ENCODE results near the gene PRAMEF18.
"Not testable (repeated sequence)": the region's sequence is repeated elsewhere in the genome, so short reads cannot be mapped to it uniquely, and the experiment has no call there.

The PRAMEF18 gene

DNA sequence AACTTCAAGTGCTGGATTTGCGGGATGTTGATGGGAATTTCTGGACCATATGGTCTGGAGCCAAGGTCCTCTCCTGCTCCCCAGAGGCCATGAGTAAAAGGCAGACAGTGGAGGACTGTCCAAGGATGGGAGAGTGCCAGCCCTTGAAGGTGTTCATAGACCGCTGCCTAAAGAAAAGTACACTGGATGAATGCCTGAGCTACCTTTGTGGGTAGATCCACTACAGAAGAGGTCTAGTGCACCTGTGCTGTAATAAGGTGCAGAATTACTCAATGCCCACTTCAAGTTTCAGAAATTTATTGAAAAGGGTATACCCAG lies 20.6 kb upstream of the PRAMEF18 start:
- H3K9me3 ChIP-seq (replicated peaks in 1 of 2; ENCODE audit: control insufficient read depth in 2 of 2, insufficient read depth in 1 of 2, low read depth in 1 of 2, low read length in 2 of 2); H2AK5ac ChIP-seq (ENCODE audit: low read depth, low read length); H3K4me3 ChIP-seq (ENCODE audit: low read length in 2 of 2); H3K79me1 ChIP-seq (ENCODE audit: low read depth, low read length); H3K4me2 ChIP-seq (ENCODE audit: insufficient read depth, low read length, poor library complexity, severe bottlenecking); H3K14ac ChIP-seq (ENCODE audit: low read length); H3K9ac ChIP-seq (ENCODE audit: low read depth, low read length, poor library complexity); H2BK12ac ChIP-seq (ENCODE audit: low read length); H2BK5ac ChIP-seq (ENCODE audit: low read length); H2BK120ac ChIP-seq (ENCODE audit: low read depth, low read length); H3K27ac ChIP-seq (replicated peaks; ENCODE audit: low read length); H4K8ac ChIP-seq (ENCODE audit: low read depth, low read length); H3K27me3 ChIP-seq (ENCODE audit: control insufficient read depth in 3 of 3, insufficient read depth in 3 of 3, low read depth in 1 of 3, low read length in 3 of 3); H3K18ac ChIP-seq (ENCODE audit: low read length); H2BK15ac ChIP-seq (ENCODE audit: low read length); H4K91ac ChIP-seq (ENCODE audit: low read depth, low read length, poor library complexity); H2AFZ ChIP-seq (ENCODE audit: low read length); H3K23ac ChIP-seq (ENCODE audit: low read depth, low read length, poor library complexity); H3K36me3 ChIP-seq (replicated peaks in 1 of 2; ENCODE audit: control insufficient read depth in 2 of 2, insufficient read depth in 2 of 2, low read length in 2 of 2); DNase-seq (ENCODE audit: low spot score); H3K4ac ChIP-seq (ENCODE audit: low read length); H3K4me1 ChIP-seq (ENCODE audit: control insufficient read depth in 2 of 2, insufficient read depth in 1 of 2, low read depth in 1 of 2, low read length in 2 of 2): not testable (repeated sequence)
- WGBS, 2 donors (ENCODE audit: extremely low coverage in 2 of 2, insufficient read length in 2 of 2, insufficient replicate concordance in 1 of 2), result no CpG with 5 or more reads among the region's 2 CpGs

DNA sequence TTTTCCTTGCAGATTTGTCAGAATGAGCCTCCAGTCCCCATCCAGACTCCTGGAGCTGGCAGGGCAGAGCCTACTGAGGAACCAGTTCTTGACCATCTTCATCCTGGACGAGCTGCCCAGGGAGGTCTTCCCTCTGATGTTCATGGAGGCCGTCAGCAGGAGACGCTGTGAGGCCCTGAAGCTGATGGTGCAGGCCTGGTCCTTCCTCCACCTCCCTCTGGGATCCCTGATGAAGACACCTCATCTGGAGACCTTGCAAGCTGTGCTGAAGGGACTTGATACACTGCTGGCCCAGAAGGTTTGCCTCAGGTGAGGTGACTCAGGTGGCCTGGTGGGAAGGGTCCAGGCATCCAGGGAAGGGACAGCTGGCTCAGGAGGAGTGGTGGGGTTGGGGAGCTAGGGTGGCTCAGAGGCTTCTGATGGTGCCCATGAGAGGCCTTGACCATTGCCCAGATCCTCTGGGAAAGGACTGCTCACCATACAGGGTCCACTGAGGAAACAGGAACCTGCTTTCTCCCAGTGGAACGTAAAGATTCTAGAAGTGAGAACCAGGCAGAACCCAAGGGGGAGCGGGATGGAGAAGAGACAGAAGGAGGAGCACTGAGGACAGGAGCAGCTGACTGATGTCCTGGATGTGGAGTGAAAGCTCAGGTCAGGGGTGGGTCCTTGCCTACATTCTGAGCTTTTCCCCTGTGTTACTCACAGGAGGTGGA lies 20.0 kb upstream of the PRAMEF18 start:
- not testable (repeated sequence) for H2BK5ac ChIP-seq (ENCODE audit: low read length); H2BK12ac ChIP-seq (ENCODE audit: low read length); H4K91ac ChIP-seq (ENCODE audit: low read depth, low read length, poor library complexity); H3K14ac ChIP-seq (ENCODE audit: low read length); H3K9ac ChIP-seq (ENCODE audit: low read depth, low read length, poor library complexity); H2BK120ac ChIP-seq (ENCODE audit: low read depth, low read length); H3K27me3 ChIP-seq (ENCODE audit: control insufficient read depth in 3 of 3, insufficient read depth in 3 of 3, low read depth in 1 of 3, low read length in 3 of 3); H3K9me3 ChIP-seq (replicated peaks in 1 of 2; ENCODE audit: control insufficient read depth in 2 of 2, insufficient read depth in 1 of 2, low read depth in 1 of 2, low read length in 2 of 2); DNase-seq (ENCODE audit: low spot score); H4K8ac ChIP-seq (ENCODE audit: low read depth, low read length); H3K27ac ChIP-seq (replicated peaks; ENCODE audit: low read length); H3K4ac ChIP-seq (ENCODE audit: low read length); H3K18ac ChIP-seq (ENCODE audit: low read length); H3K36me3 ChIP-seq (replicated peaks in 1 of 2; ENCODE audit: control insufficient read depth in 2 of 2, insufficient read depth in 2 of 2, low read length in 2 of 2); H2BK15ac ChIP-seq (ENCODE audit: low read length); H3K23ac ChIP-seq (ENCODE audit: low read depth, low read length, poor library complexity); H3K4me2 ChIP-seq (ENCODE audit: insufficient read depth, low read length, poor library complexity, severe bottlenecking); H3K4me1 ChIP-seq (ENCODE audit: control insufficient read depth in 2 of 2, insufficient read depth in 1 of 2, low read depth in 1 of 2, low read length in 2 of 2); H3K4me3 ChIP-seq (ENCODE audit: low read length in 2 of 2); H2AK5ac ChIP-seq (ENCODE audit: low read depth, low read length); H2AFZ ChIP-seq (ENCODE audit: low read length); H3K79me1 ChIP-seq (ENCODE audit: low read depth, low read length)
- no CpG with 5 or more reads among the region's 5 CpGs for WGBS, 2 donors (ENCODE audit: extremely low coverage in 2 of 2, insufficient read length in 2 of 2, insufficient replicate concordance in 1 of 2)

DNA sequence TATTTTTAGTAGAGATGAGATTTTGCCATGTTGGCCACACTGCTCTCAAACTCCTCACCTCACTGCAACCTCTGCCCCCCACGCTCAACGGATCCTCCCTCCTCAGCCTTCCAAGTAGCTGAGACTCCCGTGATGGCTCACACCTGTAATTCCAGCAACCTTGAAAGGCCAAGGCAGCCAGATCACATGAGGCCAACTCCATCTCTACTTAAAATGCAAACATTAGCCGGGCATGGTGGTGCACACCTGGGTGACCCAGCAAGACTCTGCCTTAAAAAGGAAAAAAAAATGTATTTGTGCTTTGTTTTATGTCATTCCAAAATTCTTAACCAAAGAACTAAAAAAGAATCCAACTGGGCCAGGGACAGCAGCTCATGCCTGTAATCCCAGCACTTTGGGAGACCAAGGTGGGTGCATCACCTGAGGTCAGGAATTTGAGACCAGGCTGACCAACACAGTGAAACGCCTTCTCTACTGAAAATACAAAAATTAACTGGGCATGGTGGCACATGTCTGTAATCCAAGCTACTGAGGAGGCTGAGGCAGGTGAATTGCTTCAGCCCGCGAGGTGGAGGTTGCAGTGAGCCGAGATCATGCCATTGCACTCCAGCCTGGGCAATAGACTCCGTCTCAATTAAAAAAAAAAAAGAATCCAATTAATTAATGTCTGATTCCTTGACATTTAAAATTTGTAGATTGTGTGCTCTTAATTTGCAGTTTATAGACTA lies 17.7 kb upstream of the PRAMEF18 start:
- no CpG with 5 or more reads among the region's 9 CpGs for WGBS, 2 donors (ENCODE audit: extremely low coverage in 2 of 2, insufficient read length in 2 of 2, insufficient replicate concordance in 1 of 2)
- H2BK15ac ChIP-seq (ENCODE audit: low read length); H3K4ac ChIP-seq (ENCODE audit: low read length); H2BK12ac ChIP-seq (ENCODE audit: low read length); H2AK5ac ChIP-seq (ENCODE audit: low read depth, low read length); H4K8ac ChIP-seq (ENCODE audit: low read depth, low read length); H3K79me1 ChIP-seq (ENCODE audit: low read depth, low read length); H3K14ac ChIP-seq (ENCODE audit: low read length); H3K18ac ChIP-seq (ENCODE audit: low read length); H4K91ac ChIP-seq (ENCODE audit: low read depth, low read length, poor library complexity); H3K27ac ChIP-seq (replicated peaks; ENCODE audit: low read length); H2AFZ ChIP-seq (ENCODE audit: low read length); H3K4me2 ChIP-seq (ENCODE audit: insufficient read depth, low read length, poor library complexity, severe bottlenecking); H2BK120ac ChIP-seq (ENCODE audit: low read depth, low read length); H2BK5ac ChIP-seq (ENCODE audit: low read length); H3K36me3 ChIP-seq (replicated peaks in 1 of 2; ENCODE audit: control insufficient read depth in 2 of 2, insufficient read depth in 2 of 2, low read length in 2 of 2); H3K4me1 ChIP-seq (ENCODE audit: control insufficient read depth in 2 of 2, insufficient read depth in 1 of 2, low read depth in 1 of 2, low read length in 2 of 2); H3K9ac ChIP-seq (ENCODE audit: low read depth, low read length, poor library complexity); H3K9me3 ChIP-seq (replicated peaks in 1 of 2; ENCODE audit: control insufficient read depth in 2 of 2, insufficient read depth in 1 of 2, low read depth in 1 of 2, low read length in 2 of 2); DNase-seq (ENCODE audit: low spot score); H3K4me3 ChIP-seq (ENCODE audit: low read length in 2 of 2); H3K23ac ChIP-seq (ENCODE audit: low read depth, low read length, poor library complexity); H3K27me3 ChIP-seq (ENCODE audit: control insufficient read depth in 3 of 3, insufficient read depth in 3 of 3, low read depth in 1 of 3, low read length in 3 of 3): not testable (repeated sequence)

DNA sequence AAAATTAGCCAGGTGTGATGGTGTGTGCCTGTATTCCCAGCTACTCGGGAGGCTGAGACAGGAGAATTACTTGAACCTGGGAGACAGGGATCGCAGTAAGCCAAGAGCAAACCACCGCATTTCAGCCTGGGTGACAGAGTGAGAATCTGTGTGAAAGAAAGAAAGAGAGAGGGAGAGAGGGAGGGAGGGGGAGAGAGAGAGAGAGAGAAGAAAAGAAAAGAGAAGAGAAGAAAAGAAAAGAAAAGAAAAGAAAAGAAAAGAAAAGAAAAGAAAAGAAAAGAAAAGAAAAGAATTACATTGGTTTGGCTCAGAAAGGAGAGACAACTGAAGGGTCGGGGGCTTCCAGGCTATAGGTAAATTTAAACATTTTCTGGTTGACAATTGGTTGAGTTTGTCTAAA lies 13.7 kb upstream of the PRAMEF18 start:
- no CpG with 5 or more reads among the region's 4 CpGs for WGBS, 2 donors (ENCODE audit: extremely low coverage in 2 of 2, insufficient read length in 2 of 2, insufficient replicate concordance in 1 of 2)
- not testable (repeated sequence) for H3K79me1 ChIP-seq (ENCODE audit: low read depth, low read length); H3K4me2 ChIP-seq (ENCODE audit: insufficient read depth, low read length, poor library complexity, severe bottlenecking)

More for the DNA sequence above, 13.7 kb upstream of the PRAMEF18 start:
- H3K18ac ChIP-seq (ENCODE audit: low read length); H3K14ac ChIP-seq (ENCODE audit: low read length); H2AFZ ChIP-seq (ENCODE audit: low read length); H3K4ac ChIP-seq (ENCODE audit: low read length); H3K23ac ChIP-seq (ENCODE audit: low read depth, low read length, poor library complexity); H4K8ac ChIP-seq (ENCODE audit: low read depth, low read length); H2BK15ac ChIP-seq (ENCODE audit: low read length); H2AK5ac ChIP-seq (ENCODE audit: low read depth, low read length); H3K27me3 ChIP-seq (ENCODE audit: control insufficient read depth in 3 of 3, insufficient read depth in 3 of 3, low read depth in 1 of 3, low read length in 3 of 3); H3K36me3 ChIP-seq (replicated peaks in 1 of 2; ENCODE audit: control insufficient read depth in 2 of 2, insufficient read depth in 2 of 2, low read length in 2 of 2); DNase-seq (ENCODE audit: low spot score); H2BK12ac ChIP-seq (ENCODE audit: low read length); H3K9ac ChIP-seq (ENCODE audit: low read depth, low read length, poor library complexity); H2BK5ac ChIP-seq (ENCODE audit: low read length); H3K4me3 ChIP-seq (ENCODE audit: low read length in 2 of 2); H2BK120ac ChIP-seq (ENCODE audit: low read depth, low read length); H3K4me1 ChIP-seq (ENCODE audit: control insufficient read depth in 2 of 2, insufficient read depth in 1 of 2, low read depth in 1 of 2, low read length in 2 of 2); H3K9me3 ChIP-seq (replicated peaks in 1 of 2; ENCODE audit: control insufficient read depth in 2 of 2, insufficient read depth in 1 of 2, low read depth in 1 of 2, low read length in 2 of 2); H4K91ac ChIP-seq (ENCODE audit: low read depth, low read length, poor library complexity); H3K27ac ChIP-seq (replicated peaks; ENCODE audit: low read length): not testable (repeated sequence)

Measured in neuronal stem cell (in vitro differentiated cells).